Esophagus muscularis mucosa (tissue), 4 donors: Measurements from ENCODE around the gene OTX1. TPM values are rescaled to one million over a fixed set of nuclear protein-coding genes. Genes with fewer than 3 reads are reported as not detected.

Experiments used
- DNase-seq: peaks from one replicate; pipeline ENCODE4 v3.0.0-alpha.2; 2017; ENCODE audit errors: extremely low spot score
- H3K27ac ChIP-seq, 4 donors: fragments of 200-600 bp; sonication (generic); replicated peaks in 1 of 4; 1 replicate in 3 of 4; 2 replicates in 1 of 4; pipeline ENCODE4 v1.5.1; 2016 to 2019; ENCODE audit warnings: mild to moderate bottlenecking in 1 of 4
- H3K27me3 ChIP-seq, 4 donors: fragments of 200-600 bp; sonication (generic); one replicate each; pipeline versions ENCODE4 v1.5.1 to v1.6.0; 2016 to 2019
- H3K36me3 ChIP-seq, 4 donors: fragments of 200-600 bp; sonication (generic); one replicate each; pipeline ENCODE4 v1.5.1; 2016 to 2019
- H3K4me1 ChIP-seq, 4 donors: fragments of 200-600 bp; sonication (generic); one replicate each; pipeline ENCODE4 v1.5.1; 2016 to 2019
- H3K4me3 ChIP-seq, 4 donors: fragments of 200-600 bp; sonication (generic); 1 replicate in 2 of 4; 2 replicates in 2 of 4; pipeline ENCODE4 v1.5.1; 2016 to 2019; ENCODE audit warnings: mild to moderate bottlenecking in 4 of 4, moderate library complexity in 1 of 4
- H3K9me3 ChIP-seq, 4 donors: fragments of 200-600 bp; sonication (generic); 1 replicate in 3 of 4; 2 replicates in 1 of 4; pipeline ENCODE4 v1.5.1; 2016 to 2019
- EP300 ChIP-seq: sonication (generic); formaldehyde crosslinking; IDR thresholded peaks from one replicate; pipeline ENCODE4 v1.6.1; 2017; ENCODE audit warnings: antibody characterized with exemption
- POLR2A ChIP-seq: fragments of 450-650 bp; IDR thresholded peaks from one replicate; pipeline ENCODE4 v1.6.1; 2017; ENCODE audit warnings: antibody characterized with exemption, moderate library complexity, mild to moderate bottlenecking, low read depth
- POLR2AphosphoS5 ChIP-seq, 2 donors: sonication (generic); formaldehyde crosslinking; IDR thresholded peaks; one replicate each; pipeline ENCODE4 v1.6.1; 2017; ENCODE audit warnings: antibody characterized with exemption in 2 of 2
- WGBS: methylation state at CpG from one replicate; pipeline ENCODE4 v1.1.5; 2018; 5-methylcytosine and 5-hydroxymethylcytosine counted together
- intact Hi-C: fragments of 100-400 bp; cut with DNase I; formaldehyde crosslinking; loops from one replicate; pipeline ENCODE4 v1.15.1; 2023
- total RNA-seq, 4 donors: library from RNA; depleted of rRNA; stranded (reverse); fragments of >200 nt; gene quantifications; one replicate each; pipeline versions ENCODE4 v1.1.0 to v1.2.1, GENCODE V29; 2016
- TF ChIP-seq, protein P1 (sequence below), 3 experiments: fragments of 200-600 bp in 2 of 3; fragments of 450-650 bp in 1 of 3; sonication (generic) in 2 of 3; IDR thresholded peaks; one replicate each; pipeline ENCODE4 v1.5.1; 2017 to 2019; ENCODE audit warnings: antibody characterized with exemption in 3 of 3, mild to moderate bottlenecking in 2 of 3, moderate library complexity in 1 of 3

Gene OTX1
- total RNA-seq, 4 donors from 2014 or later, result 0.26 TPM; not detected in 3

DNA sequence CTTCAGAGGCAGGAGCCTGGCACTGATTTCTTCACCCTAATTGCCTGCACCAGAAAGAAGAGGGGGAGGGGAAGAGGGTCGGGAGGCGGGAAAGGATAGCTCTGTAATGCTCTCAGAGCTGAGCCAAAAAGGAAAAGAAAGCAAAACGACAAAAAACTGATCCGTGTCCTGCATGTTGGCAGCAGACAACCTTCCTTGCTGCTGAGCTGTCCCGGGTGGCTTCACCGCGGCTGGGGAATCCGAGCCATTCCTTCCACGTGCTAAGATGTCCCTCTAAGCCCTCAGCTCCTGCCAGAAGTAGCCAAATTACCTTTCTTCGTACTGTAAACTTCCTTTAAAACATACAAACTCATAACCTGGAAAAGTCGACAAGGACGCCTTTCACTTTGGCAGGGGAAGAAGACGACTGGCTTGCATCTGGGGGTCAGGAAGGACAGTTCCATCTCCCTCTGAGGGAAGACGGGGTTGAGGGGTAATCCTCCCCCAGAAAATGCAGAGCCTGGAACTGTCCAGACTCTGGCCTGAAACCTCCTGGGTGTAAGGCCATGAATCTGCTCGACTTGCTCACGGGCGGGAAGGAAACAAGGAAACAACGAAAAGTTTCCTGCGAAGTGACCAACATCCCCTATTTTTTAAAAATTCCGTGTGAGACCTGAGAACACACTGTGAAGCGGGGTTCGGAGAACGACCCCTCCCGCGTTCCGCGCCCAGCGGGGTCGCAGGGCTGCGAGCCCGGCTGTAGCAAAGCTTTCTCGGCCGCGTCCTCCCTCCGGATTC, 7.7 kb downstream of the OTX1 start:
- peak; percentile 10 to 66 for TF ChIP-seq POLR2AphosphoS5 (IDR thresholded peaks at IDR 0.05)
- TF ChIP-seq, protein P1, sequence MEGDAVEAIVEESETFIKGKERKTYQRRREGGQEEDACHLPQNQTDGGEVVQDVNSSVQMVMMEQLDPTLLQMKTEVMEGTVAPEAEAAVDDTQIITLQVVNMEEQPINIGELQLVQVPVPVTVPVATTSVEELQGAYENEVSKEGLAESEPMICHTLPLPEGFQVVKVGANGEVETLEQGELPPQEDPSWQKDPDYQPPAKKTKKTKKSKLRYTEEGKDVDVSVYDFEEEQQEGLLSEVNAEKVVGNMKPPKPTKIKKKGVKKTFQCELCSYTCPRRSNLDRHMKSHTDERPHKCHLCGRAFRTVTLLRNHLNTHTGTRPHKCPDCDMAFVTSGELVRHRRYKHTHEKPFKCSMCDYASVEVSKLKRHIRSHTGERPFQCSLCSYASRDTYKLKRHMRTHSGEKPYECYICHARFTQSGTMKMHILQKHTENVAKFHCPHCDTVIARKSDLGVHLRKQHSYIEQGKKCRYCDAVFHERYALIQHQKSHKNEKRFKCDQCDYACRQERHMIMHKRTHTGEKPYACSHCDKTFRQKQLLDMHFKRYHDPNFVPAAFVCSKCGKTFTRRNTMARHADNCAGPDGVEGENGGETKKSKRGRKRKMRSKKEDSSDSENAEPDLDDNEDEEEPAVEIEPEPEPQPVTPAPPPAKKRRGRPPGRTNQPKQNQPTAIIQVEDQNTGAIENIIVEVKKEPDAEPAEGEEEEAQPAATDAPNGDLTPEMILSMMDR (IDR thresholded peaks at IDR 0.05), result no peak
- no peak for TF ChIP-seq EP300
- no peak for TF ChIP-seq POLR2A
- H3K9me3 ChIP-seq, result peaks cover 0 to 8% (median 0%) of the 10 kb centered on the region in 4 donors
- H3K4me1 ChIP-seq, result peaks cover 48 to 67% (median 60%) of the 10 kb centered on the region in 4 donors
- peaks cover 11 to 100% (median 90%) of the 10 kb centered on the region in 4 donors for H3K27me3 ChIP-seq
- no peak for DNase-seq
- no peak overlapping the region for H3K27ac ChIP-seq
- H3K4me3 ChIP-seq, result peak overlapping the region; percentile 11 to 44 (median 24)
- intact Hi-C loops, result no loop called here
- no peaks in the 10 kb centered on the region for H3K36me3 ChIP-seq
- WGBS, result 10% methylated on average over 20 of the region's 35 CpGs

DNA sequence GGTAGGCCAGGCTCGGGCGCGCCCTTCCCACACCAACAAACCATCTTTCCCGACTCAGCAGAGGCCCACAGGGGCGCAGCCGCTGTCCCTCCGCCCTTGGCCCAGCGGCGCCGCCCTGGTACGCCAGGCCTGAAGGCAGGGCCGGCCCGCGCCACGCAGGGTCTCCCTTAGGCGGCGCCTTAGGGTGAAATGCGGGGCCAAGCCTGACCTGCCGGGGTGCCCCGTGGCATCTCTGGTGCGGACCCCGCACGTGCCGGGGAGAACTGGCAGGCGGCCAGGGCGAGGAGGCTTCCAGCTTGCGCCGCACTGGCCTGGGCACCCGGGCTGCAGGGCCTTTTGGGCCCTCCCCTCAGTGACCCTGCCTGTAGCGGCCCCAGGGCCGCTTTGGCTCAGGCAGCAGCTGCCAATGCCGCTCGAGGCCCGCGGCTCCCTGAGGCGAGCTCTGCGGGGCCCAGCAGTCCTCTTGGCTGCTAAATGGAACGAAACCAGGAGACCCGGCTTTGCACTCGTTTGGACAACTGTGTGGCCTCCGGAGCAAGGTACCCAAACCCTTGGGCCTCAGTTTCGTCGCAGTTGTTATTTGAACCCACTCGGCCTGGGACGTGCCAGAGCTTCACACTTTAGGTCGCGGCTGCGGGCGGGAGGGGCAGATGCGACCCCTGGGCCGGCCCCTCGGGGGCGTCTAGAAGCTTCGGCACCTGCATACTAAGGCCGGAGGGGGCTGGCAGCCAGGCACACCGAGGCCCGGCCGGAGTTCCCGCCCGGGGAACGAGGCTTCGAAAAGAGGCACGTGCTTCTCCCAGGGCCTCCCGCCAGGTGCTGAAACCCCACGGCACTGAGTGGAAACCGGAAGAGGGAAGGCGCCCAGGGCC, 8.5 kb downstream of the OTX1 start:
- H3K9me3 ChIP-seq, result peaks cover 0 to 6% (median 0%) of the 10 kb centered on the region in 4 donors
- H3K27me3 ChIP-seq, result peaks cover 11 to 100% (median 83%) of the 10 kb centered on the region in 4 donors
- H3K27ac ChIP-seq, result no peak overlapping the region
- no peaks in the 10 kb centered on the region for H3K36me3 ChIP-seq
- intact Hi-C loops, result no loop called here
- H3K4me1 ChIP-seq, result peaks cover 41 to 61% (median 54%) of the 10 kb centered on the region in 4 donors
- no peak for TF ChIP-seq EP300
- TF ChIP-seq POLR2A, result no peak
- TF ChIP-seq, protein P1 (IDR thresholded peaks at IDR 0.05), result no peak
- no peak for TF ChIP-seq POLR2AphosphoS5 (IDR thresholded peaks at IDR 0.05)
- 10% methylated on average over 8 of the region's 67 CpGs for WGBS
- H3K4me3 ChIP-seq, result peak overlapping the region; percentile 11 to 44 (median 24)
- DNase-seq, result no peak

DNA sequence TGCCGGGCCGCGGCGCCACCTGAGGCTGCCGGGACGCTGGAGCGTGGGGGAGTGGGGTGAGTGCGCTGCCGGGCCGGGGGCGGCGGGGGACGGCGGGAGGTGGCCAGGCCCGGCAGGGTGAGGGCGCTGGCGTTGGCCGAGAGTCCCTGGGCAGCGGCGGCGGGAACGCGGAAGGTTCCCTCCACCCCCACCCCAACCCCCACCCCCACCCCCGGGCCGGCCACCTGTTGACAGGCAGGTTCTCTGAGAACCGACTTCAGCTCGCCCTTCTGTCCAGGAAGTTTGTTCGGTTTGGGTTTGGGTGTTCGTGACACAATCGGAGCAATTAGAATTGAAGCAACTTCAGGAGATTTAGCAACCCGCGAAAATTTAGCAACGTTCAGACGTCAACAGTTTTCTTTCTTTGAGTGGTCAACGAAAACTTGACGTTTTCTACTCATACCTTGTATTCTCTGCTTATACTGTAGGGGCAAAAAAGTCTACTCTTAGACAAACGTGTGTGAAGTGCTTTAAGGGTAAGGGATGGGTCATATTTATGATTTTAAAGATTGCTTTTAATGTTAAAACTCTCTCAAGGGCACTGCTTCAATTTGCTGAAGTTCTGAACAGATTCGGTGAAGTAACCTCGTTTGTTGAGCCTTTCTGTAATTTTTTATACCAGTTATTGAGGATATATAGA, 9.3 kb downstream of the OTX1 start:
- Histone ChIP-seq H3K4me3 (peak overlapping the region in 3 of 4 donors; percentile 19 to 44 (median 28)), H3K27ac (no peak overlapping the region), H3K4me1 (peaks cover 39 to 53% (median 49%) of the 10 kb centered on the region in 4 donors), H3K9me3 (peaks cover 0 to 6% (median 0%) of the 10 kb centered on the region in 4 donors), H3K36me3 (no peaks in the 10 kb centered on the region), H3K27me3 (peaks cover 11 to 100% (median 78%) of the 10 kb centered on the region in 4 donors)
- DNase-seq, result no peak
- 18% methylated on average over 12 of the region's 39 CpGs for WGBS
- TF ChIP-seq, protein P1 (IDR thresholded peaks at IDR 0.05), result no peak
- TF ChIP-seq POLR2AphosphoS5 (IDR thresholded peaks at IDR 0.05) (peak in 1 of 2 donors; percentile 64), POLR2A (no peak)
- intact Hi-C loops, result no loop called here

DNA sequence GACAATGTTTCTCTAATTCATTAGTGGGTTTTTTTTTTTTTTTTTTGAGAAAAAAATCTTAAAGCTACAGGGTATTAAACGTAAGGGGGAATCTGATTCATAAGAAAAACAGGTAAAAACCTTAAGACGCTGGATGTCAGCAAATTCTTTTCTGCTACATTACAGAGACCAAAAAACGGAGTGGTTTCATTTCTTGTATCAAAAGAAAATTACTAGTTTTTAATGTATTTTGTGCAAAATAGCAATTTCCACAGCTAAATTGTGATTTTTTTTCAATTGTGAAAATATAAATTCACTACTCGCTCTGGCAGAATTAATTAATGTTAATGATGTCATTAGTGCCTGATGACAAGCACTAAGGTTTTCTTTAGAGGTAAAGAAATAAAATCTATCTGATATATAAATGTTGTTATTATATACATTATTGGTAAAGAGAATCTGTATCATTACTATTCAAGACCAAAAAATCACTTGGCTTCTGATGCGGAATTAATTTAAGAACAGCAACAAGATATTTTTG, 9.9 kb downstream of the OTX1 start:
- no peaks in the 10 kb centered on the region for H3K36me3 ChIP-seq
- no peak for TF ChIP-seq POLR2A
- TF ChIP-seq, protein P1 (IDR thresholded peaks at IDR 0.05), result no peak
- H3K9me3 ChIP-seq, result peaks cover 0 to 6% (median 0%) of the 10 kb centered on the region in 4 donors
- intact Hi-C loops, result no loop called here
- H3K4me1 ChIP-seq, result peaks cover 33 to 47% (median 44%) of the 10 kb centered on the region in 4 donors
- no peak overlapping the region for H3K27ac ChIP-seq
- 33% methylated on average over 5 of the region's 5 CpGs for WGBS
- H3K27me3 ChIP-seq, result peaks cover 11 to 100% (median 76%) of the 10 kb centered on the region in 4 donors
- no peak overlapping the region for H3K4me3 ChIP-seq
- no peak for DNase-seq
